Liver (tissue), 3 donors: ENCODE data around the gene SCPEP1.

Experiments
- EGR1 ChIP-seq, 2 donors: IDR thresholded peaks; 2 replicates each; pipeline ENCODE4 v1.6.1; 2016 to 2018; ENCODE audit warnings: antibody characterized with exemption in 2 of 2, low read depth in 2 of 2
- FOXA1 ChIP-seq: IDR thresholded peaks from 2 replicates; pipeline ENCODE4 v1.6.1; 2016; ENCODE audit warnings: antibody characterized with exemption
- GABPA ChIP-seq, 2 donors: IDR thresholded peaks in 1 of 2; conservative IDR thresholded peaks in 1 of 2; 2 replicates each; pipeline ENCODE4 v1.6.1; 2016; ENCODE audit warnings: antibody characterized with exemption in 2 of 2, mild to moderate bottlenecking in 1 of 2, moderate library complexity in 1 of 2
- JUND ChIP-seq, 2 donors: IDR thresholded peaks; 2 replicates each; pipeline ENCODE4 v1.6.1; 2016; ENCODE audit warnings: antibody characterized with exemption in 2 of 2
- RAD21 ChIP-seq, 2 donors: IDR thresholded peaks; 2 replicates each; pipeline ENCODE4 v1.6.1; 2016; ENCODE audit warnings: antibody characterized with exemption in 2 of 2, mild to moderate bottlenecking in 2 of 2
- SP1 ChIP-seq: IDR thresholded peaks from 2 replicates; pipeline ENCODE4 v1.6.1; 2018; ENCODE audit warnings: antibody characterized with exemption, mild to moderate bottlenecking
- TAF1 ChIP-seq: conservative IDR thresholded peaks from 2 replicates; pipeline ENCODE4 v1.6.1; 2016; ENCODE audit warnings: antibody characterized with exemption, mild to moderate bottlenecking
- YY1 ChIP-seq: IDR thresholded peaks from 2 replicates; pipeline ENCODE4 v1.6.1; 2016; ENCODE audit warnings: antibody characterized with exemption, mild to moderate bottlenecking
- TF ChIP-seq, protein P1 (sequence below): fragments of 150-350 bp; IDR thresholded peaks from 2 replicates; pipeline ENCODE4 v1.5.1; 2017; ENCODE audit warnings: improper control_type of control experiment, low read depth, low read length; ENCODE audit not compliant: missing input control
- TF ChIP-seq, protein P2 (sequence below): IDR thresholded peaks from 2 replicates; pipeline ENCODE4 v1.6.1; 2016; ENCODE audit warnings: antibody characterized with exemption, mild to moderate bottlenecking
- TF ChIP-seq, protein P3 (sequence below): IDR thresholded peaks from 2 replicates; pipeline ENCODE4 v1.6.1; 2016; ENCODE audit warnings: antibody characterized with exemption
- TF ChIP-seq, protein P4 (sequence below): IDR thresholded peaks from 2 replicates; pipeline ENCODE4 v1.6.1; 2016; ENCODE audit warnings: antibody characterized with exemption
- donor health status: healthy.
- donor health status: healthy.

DNA sequence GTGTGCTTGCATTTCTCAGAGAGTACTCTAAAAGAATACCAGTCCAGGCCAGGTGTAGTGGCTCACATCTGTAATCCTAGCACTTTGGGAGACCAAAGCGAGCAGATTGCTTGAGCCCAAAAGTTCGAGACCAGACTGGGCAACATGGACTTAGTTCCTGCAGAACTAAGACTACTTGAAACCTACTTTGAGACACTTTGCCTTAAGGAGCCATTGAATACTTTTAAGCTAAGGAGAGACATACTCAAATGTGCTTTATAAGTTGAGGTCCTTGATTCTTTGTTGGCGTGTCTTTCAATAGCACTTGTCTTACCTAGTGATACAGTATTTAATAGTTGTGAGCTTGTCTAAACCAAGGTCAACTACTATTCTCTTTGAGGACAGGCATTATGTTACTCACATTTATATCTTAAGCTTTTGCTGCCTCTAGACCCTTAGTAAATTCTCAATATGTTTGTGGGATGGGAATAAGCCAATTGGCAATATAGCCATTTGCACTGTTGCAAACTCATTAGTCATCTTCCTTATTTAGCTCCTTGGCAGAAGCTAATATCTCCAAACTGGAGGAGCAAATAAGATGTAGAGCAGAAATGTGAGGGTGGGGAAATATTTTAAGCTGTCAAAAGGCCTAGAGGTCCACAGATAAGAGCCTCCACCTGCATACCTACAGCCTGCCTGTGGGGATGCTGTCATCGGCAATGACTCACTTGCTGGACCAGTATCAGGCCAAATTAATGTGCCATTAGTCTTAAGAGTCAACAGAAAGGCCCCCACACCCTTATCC, 16.3 kb downstream of the SCPEP1 start:
- TF ChIP-seq, protein P1, sequence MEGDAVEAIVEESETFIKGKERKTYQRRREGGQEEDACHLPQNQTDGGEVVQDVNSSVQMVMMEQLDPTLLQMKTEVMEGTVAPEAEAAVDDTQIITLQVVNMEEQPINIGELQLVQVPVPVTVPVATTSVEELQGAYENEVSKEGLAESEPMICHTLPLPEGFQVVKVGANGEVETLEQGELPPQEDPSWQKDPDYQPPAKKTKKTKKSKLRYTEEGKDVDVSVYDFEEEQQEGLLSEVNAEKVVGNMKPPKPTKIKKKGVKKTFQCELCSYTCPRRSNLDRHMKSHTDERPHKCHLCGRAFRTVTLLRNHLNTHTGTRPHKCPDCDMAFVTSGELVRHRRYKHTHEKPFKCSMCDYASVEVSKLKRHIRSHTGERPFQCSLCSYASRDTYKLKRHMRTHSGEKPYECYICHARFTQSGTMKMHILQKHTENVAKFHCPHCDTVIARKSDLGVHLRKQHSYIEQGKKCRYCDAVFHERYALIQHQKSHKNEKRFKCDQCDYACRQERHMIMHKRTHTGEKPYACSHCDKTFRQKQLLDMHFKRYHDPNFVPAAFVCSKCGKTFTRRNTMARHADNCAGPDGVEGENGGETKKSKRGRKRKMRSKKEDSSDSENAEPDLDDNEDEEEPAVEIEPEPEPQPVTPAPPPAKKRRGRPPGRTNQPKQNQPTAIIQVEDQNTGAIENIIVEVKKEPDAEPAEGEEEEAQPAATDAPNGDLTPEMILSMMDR, result no peak
- no peak for TF ChIP-seq TAF1
- TF ChIP-seq YY1, result no peak
- no peak for TF ChIP-seq SP1
- TF ChIP-seq EGR1 (IDR thresholded peaks at IDR 0.05; ENCODE audit: low read depth in 2 of 2), result no peak
- TF ChIP-seq RAD21 (IDR thresholded peaks at IDR 0.05), result no peak
- TF ChIP-seq, protein P2, sequence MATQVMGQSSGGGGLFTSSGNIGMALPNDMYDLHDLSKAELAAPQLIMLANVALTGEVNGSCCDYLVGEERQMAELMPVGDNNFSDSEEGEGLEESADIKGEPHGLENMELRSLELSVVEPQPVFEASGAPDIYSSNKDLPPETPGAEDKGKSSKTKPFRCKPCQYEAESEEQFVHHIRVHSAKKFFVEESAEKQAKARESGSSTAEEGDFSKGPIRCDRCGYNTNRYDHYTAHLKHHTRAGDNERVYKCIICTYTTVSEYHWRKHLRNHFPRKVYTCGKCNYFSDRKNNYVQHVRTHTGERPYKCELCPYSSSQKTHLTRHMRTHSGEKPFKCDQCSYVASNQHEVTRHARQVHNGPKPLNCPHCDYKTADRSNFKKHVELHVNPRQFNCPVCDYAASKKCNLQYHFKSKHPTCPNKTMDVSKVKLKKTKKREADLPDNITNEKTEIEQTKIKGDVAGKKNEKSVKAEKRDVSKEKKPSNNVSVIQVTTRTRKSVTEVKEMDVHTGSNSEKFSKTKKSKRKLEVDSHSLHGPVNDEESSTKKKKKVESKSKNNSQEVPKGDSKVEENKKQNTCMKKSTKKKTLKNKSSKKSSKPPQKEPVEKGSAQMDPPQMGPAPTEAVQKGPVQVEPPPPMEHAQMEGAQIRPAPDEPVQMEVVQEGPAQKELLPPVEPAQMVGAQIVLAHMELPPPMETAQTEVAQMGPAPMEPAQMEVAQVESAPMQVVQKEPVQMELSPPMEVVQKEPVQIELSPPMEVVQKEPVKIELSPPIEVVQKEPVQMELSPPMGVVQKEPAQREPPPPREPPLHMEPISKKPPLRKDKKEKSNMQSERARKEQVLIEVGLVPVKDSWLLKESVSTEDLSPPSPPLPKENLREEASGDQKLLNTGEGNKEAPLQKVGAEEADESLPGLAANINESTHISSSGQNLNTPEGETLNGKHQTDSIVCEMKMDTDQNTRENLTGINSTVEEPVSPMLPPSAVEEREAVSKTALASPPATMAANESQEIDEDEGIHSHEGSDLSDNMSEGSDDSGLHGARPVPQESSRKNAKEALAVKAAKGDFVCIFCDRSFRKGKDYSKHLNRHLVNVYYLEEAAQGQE, result no peak
- no peak for TF ChIP-seq GABPA (IDR thresholded peaks at IDR 0.05 in 1 of 2, conservative IDR thresholded peaks at IDR 0.05 in 1 of 2)
- TF ChIP-seq FOXA1, result no peak
- TF ChIP-seq, protein P3, sequence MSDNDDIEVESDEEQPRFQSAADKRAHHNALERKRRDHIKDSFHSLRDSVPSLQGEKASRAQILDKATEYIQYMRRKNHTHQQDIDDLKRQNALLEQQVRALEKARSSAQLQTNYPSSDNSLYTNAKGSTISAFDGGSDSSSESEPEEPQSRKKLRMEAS, result no peak
- no peak for TF ChIP-seq JUND (IDR thresholded peaks at IDR 0.05)
- TF ChIP-seq, protein P4, sequence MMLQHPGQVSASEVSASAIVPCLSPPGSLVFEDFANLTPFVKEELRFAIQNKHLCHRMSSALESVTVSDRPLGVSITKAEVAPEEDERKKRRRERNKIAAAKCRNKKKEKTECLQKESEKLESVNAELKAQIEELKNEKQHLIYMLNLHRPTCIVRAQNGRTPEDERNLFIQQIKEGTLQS, result no peak
